Measurements from ENCODE around the gene HELLS. TPM values are rescaled to one million over a fixed set of nuclear protein-coding genes. Genes with fewer than 3 reads are reported as not detected.

The HELLS gene
- total RNA-seq, 1 experiment from 2014 or later = 181 TPM

DNA sequence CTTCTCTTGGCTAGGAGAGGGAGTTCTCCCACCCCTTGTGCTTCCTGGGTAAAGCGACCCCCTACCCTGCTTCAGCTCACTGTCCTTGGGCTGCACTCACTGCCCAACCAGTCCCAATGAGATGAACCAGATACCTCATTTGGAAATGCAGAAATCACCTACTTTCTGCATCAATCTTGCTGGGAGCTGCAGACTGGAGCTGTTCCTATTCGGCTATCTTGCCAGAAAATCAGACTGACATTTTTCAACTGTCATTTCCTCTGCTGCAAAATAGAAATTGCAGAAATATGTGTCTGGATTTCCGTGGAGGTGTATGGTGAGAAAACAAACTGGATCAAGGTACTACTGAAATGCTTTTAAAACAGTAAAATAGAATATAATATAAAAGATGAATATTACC is 95.0 kb downstream of the HELLS start:
- H3K27me3 ChIP-seq (replicated peaks; ENCODE audit: insufficient read depth, low read depth, low read length, poor library complexity) = no peaks in the 10 kb centered on the region
- H3K27ac ChIP-seq (ENCODE audit: low read depth, low read length, poor library complexity, severe bottlenecking) = no peak overlapping the region
- ChIA-PET POLR2A (ENCODE audit: low non-redundant PET) (no interaction called here), CTCF (no interaction called here)
- no peaks in the 10 kb centered on the region for H3K36me3 ChIP-seq (ENCODE audit: insufficient read depth, low read length, poor library complexity, severe bottlenecking)
- H3K4me1 ChIP-seq (ENCODE audit: insufficient read depth, low read length, poor library complexity, severe bottlenecking) = no peaks in the 10 kb centered on the region
- no peak for DNase-seq (ENCODE audit: low spot score)
- no peaks in the 10 kb centered on the region for H3K9me3 ChIP-seq (ENCODE audit: low read depth, low read length, poor library complexity, severe bottlenecking)
- no peak overlapping the region for H3K4me3 ChIP-seq (ENCODE audit: low read depth, low read length, poor library complexity, severe bottlenecking)
- no peak for TF ChIP-seq EZH2 (IDR thresholded peaks at IDR 0.05; ENCODE audit: borderline replicate concordance, low read depth, low read length, poor library complexity, severe bottlenecking)
- TF ChIP-seq, protein P1, sequence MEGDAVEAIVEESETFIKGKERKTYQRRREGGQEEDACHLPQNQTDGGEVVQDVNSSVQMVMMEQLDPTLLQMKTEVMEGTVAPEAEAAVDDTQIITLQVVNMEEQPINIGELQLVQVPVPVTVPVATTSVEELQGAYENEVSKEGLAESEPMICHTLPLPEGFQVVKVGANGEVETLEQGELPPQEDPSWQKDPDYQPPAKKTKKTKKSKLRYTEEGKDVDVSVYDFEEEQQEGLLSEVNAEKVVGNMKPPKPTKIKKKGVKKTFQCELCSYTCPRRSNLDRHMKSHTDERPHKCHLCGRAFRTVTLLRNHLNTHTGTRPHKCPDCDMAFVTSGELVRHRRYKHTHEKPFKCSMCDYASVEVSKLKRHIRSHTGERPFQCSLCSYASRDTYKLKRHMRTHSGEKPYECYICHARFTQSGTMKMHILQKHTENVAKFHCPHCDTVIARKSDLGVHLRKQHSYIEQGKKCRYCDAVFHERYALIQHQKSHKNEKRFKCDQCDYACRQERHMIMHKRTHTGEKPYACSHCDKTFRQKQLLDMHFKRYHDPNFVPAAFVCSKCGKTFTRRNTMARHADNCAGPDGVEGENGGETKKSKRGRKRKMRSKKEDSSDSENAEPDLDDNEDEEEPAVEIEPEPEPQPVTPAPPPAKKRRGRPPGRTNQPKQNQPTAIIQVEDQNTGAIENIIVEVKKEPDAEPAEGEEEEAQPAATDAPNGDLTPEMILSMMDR (conservative IDR thresholded peaks at IDR 0.05; ENCODE audit: low read depth, low read length) = no peak
- intact Hi-C loops (cut with micrococcal nuclease; ENCODE audit: unreplicated experiment) = no loop called here
- BruUV-seq (replicated peaks) = no TSS peak

- TF ChIP-seq, protein P1 (conservative IDR thresholded peaks at IDR 0.05; ENCODE audit: low read depth, low read length) = no peak
- no peak for TF ChIP-seq EZH2 (IDR thresholded peaks at IDR 0.05; ENCODE audit: borderline replicate concordance, low read depth, low read length, poor library complexity, severe bottlenecking)
- intact Hi-C loops (cut with micrococcal nuclease; ENCODE audit: unreplicated experiment) = no loop called here
- Histone ChIP-seq H3K36me3 (ENCODE audit: insufficient read depth, low read length, poor library complexity, severe bottlenecking) (no peaks in the 10 kb centered on the region), H3K27me3 (replicated peaks; ENCODE audit: insufficient read depth, low read depth, low read length, poor library complexity) (no peaks in the 10 kb centered on the region), H3K9me3 (ENCODE audit: low read depth, low read length, poor library complexity, severe bottlenecking) (no peaks in the 10 kb centered on the region), H3K27ac (ENCODE audit: low read depth, low read length, poor library complexity, severe bottlenecking) (no peak overlapping the region), H3K4me3 (ENCODE audit: low read depth, low read length, poor library complexity, severe bottlenecking) (no peak overlapping the region), H3K4me1 (ENCODE audit: insufficient read depth, low read length, poor library complexity, severe bottlenecking) (no peaks in the 10 kb centered on the region)
- no TSS peak for BruUV-seq (replicated peaks)
- CTCF ChIA-PET = no interaction called here
- POLR2A ChIA-PET (ENCODE audit: low non-redundant PET) = no interaction called here
- no peak for DNase-seq (ENCODE audit: low spot score)
Measured at GRCh38 chr10:94641480-94641879, 95.9 kb downstream of the HELLS start.

GRCh38 chr10:94644352-94644751 is 98.8 kb downstream of the HELLS start:
- ChIA-PET CTCF (no interaction called here), POLR2A (ENCODE audit: low non-redundant PET) (no interaction called here)
- Histone ChIP-seq H3K4me1 (ENCODE audit: insufficient read depth, low read length, poor library complexity, severe bottlenecking) (no peaks in the 10 kb centered on the region), H3K4me3 (ENCODE audit: low read depth, low read length, poor library complexity, severe bottlenecking) (no peak overlapping the region), H3K27ac (ENCODE audit: low read depth, low read length, poor library complexity, severe bottlenecking) (no peak overlapping the region), H3K27me3 (replicated peaks; ENCODE audit: insufficient read depth, low read depth, low read length, poor library complexity) (no peaks in the 10 kb centered on the region), H3K36me3 (ENCODE audit: insufficient read depth, low read length, poor library complexity, severe bottlenecking) (no peaks in the 10 kb centered on the region), H3K9me3 (ENCODE audit: low read depth, low read length, poor library complexity, severe bottlenecking) (no peaks in the 10 kb centered on the region)
- intact Hi-C loops (cut with micrococcal nuclease; ENCODE audit: unreplicated experiment) = no loop called here
- DNase-seq (ENCODE audit: low spot score) = no peak
- no TSS peak for BruUV-seq (replicated peaks)
- TF ChIP-seq EZH2 (IDR thresholded peaks at IDR 0.05; ENCODE audit: borderline replicate concordance, low read depth, low read length, poor library complexity, severe bottlenecking) = no peak
- TF ChIP-seq, protein P1 (conservative IDR thresholded peaks at IDR 0.05; ENCODE audit: low read depth, low read length) = no peak
